HG02870 (cell line): ENCODE results near the gene FBXW5.

Source experiments
- ATAC-seq: cut with Tn5 transposase; IDR thresholded peaks from one replicate; pipeline ENCODE4 v1.9.1; 2021; ENCODE audit warnings: mild to moderate bottlenecking, moderate library complexity; ENCODE audit not compliant: unreplicated experiment

Gene FBXW5

GRCh38 chr9:136978073-136978864, 33.7 kb upstream of the FBXW5 start:
- no peak for ATAC-seq

GRCh38 chr9:136977649-136978072, 33.1 kb upstream of the FBXW5 start:
- no peak for ATAC-seq

- no peak for ATAC-seq
These were observed 32.7 kb upstream of the FBXW5 start, which contains the start of gene PTGDS for GRCh38 chr9:136977223-136977622. PTGDS (plus strand) TSS chr9:136977504; CDS start chr9:136977579, 75 bp downstream.

GRCh38 chr9:136975644-136976043, 31.1 kb upstream of the FBXW5 start:
- ATAC-seq, result no peak

- no peak for ATAC-seq
These were observed 30.4 kb upstream of the FBXW5 start for GRCh38 chr9:136974817-136975535.

GRCh38 chr9:136973618-136974617, 29.4 kb upstream of the FBXW5 start:
- no peak for ATAC-seq

- ATAC-seq, result no peak
These were observed 28.2 kb upstream of the FBXW5 start for GRCh38 chr9:136972743-136973142.

DNA sequence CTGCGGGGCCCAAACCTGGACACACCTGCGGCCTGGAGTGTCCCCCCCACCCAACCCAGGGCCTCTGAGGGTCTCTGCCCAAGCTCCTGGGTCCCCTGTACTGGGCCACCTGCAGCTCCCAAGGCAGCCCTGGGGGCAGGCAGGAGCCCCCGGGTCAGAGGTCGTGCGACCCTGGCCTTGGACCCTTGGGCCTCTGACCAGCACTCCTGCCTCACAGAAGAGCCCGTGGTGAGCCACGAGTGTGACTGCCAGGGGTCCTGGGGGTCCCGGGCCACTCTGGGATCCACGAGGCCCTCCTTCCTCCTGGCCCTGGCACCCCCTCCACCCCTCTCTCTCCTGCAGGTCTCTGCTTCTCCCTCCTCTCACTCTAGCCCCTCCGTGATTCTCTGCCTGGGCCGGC, 27.8 kb upstream of the FBXW5 start:
- no peak for ATAC-seq

GRCh38 chr9:136971746-136972145, 27.2 kb upstream of the FBXW5 start:
- no peak for ATAC-seq

DNA sequence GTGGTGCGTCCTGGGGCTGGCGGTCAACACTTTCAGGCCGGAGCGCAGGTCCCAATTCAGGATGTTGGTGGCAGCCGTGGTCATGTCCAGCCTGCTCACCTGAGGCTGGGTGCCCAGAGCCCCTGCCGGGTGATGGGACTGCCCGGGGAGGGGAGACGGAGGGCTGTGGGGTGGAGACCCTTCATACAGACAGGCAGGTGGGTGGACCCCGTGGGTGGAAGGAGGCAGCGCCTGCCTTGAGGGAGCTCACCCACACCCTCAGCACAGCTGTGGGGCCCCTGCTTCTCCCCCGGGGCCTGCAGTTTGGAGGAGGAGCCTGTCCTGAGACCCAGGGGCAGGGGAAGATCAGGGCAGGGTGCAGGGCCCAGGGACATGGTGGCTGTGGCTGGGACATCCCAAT, 25.8 kb upstream of the FBXW5 start:
- no peak for ATAC-seq

DNA sequence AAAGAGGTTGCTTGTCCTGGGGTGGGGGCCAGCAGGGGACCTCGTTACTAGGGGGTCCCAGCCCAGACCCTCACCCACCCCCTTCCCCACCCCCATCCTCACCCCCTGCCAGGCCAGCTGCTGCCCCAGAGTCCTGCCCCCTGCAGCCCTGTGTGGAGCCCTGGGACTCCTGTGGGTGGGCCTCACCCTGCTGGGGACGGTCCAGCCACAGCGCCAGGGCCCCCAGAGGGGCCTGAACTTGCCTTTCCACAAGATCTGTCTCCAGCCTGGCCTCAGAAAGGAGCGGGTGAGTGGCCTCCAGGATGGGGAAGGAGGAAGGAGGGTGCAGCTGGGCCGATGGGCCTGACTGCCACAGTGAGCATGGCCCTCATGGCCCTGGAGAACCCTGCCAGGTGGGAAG, 25.2 kb upstream of the FBXW5 start:
- no peak for ATAC-seq

DNA sequence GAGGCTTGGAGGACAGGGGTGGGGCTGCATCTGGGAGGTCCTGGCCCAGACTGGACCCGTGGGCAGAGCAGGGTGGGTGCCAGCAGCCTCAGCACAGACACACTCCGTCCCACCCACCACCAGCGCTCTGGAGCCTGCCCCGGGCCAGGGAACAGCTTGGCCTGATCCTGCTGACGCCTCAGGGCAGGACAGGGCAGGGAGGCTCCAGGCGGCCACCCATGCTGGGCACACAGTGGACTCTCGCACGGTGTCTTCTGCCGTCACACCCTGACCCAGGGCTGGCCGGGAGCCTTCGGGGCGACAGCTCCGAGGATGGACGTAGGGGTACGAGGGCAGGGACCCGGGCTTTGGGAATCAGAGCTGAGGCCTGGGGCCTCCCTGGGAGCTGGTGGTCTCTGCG, 24.6 kb upstream of the FBXW5 start:
- no peak for ATAC-seq

DNA sequence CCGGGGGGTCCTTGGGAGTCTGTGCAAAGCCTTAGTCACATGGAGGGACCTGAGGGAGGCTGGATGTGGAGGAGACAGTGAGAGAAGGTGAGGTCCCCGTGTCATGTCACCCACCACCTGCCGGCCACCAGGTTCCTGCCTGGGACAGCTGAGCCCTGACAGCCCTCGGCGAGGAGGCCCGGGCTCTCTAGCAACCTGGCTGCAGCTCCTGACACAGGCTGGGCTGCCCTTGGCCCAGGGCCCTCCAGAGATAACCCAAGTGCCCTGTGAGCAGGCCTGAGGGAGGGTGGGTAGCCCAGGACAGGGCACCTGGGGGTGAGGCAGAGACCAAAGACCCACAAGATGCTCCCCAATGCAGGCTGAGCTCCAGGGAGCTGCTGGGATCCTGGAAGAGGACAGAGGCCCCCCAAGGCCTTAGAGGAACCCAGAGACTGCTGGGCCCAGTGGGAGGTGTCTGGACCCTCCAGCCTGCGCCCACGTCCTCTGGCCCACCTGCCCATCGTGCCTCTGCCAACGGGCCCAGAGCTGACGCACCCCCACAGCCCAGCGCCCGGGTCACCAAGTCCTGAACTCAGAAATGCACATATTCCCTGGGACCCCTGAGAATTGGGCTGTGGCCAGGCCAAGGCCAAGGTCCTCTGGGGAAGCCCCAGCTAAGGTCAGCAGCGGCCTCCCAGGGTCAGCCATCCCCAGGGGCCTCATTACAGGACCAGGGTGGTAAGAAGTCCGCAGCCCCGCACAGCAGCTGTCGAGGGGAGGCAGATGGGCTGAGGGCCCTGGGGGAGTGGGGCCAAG, 24.0 kb upstream of the FBXW5 start:
- no peak for ATAC-seq

GRCh38 chr9:136965771-136966484, 21.4 kb upstream of the FBXW5 start:
- no peak for ATAC-seq

DNA sequence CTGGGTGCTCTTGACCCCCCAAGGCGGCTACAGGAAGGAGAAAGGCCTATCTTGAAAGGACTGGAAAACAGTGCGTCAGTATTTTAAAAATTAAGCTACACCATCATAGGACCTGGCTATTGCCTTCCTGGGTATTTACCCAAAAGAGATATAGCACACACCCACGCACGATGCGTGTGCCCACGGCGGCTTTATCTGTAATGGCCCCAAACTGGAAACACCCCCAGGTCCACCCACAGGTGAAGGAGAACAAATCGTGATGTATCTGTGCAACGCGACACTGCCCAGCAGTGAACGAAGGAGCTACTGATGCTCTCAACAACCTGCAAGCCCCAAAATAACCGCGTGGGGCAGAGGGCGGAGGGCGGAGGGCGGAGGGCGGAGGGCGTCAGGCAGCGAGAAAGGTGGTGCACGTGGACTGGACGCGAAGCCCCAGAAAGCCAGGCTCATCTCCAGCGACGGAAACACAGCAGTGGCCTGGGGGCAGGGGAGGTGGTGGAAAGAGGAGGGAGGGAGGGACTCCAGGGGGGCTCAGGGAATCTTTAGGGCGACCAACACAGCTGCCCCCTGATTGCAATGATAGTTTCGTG, 20.4 kb upstream of the FBXW5 start:
- no peak for ATAC-seq

GRCh38 chr9:136964171-136964689, 19.7 kb upstream of the FBXW5 start:
- no peak for ATAC-seq

- ATAC-seq, result no peak
These were observed 19.2 kb upstream of the FBXW5 start for GRCh38 chr9:136963751-136964150.

DNA sequence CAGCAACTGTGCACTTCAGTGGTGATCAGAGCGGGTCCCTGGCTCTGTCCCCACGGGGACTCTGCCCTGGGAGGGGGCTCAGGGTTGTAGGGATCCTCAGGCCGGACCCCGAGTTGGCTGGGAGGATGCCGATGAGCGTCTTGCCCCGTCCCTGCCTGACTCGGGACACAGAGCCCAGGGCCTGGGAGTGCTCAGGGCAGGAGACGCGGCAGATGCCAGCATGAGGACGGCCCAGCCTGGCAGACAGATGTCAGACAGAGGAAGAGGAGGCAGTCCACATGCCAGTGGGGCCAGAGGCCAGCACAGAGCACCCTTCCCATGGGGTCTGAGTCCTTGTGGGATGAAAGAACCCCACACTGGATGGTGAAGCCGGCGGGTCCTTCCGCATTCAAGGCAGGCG, 18.8 kb upstream of the FBXW5 start:
- ATAC-seq, result no peak

DNA sequence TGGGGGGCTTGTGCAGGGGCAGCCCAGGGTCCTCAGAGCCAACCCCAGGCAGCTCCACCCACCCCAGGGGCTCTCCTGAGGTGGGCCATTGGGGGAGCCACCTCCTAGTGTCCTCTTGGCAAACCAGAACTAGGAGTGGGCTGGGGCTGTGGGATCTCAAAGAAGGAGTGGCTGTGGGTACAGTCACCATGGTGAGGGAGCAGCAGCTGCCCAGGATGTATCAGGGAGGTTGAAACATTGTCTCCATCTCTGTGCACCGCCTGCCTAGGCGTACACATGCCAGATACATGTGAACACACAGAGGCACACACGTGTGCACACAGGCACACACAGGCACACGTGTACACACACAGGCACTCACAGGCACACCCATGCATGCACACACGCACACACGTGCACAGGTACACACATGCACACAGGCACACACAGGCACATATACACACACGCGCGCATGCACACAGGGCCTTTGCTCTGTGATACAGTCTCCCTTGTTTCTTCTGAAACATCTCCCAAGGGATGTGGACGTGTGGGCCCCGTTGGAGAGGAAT, 18.2 kb upstream of the FBXW5 start:
- no peak for ATAC-seq
